GM21360 (cell line): ENCODE results near the gene DVL2.
A peak's percentile ranks its signal among the peaks of the same experiment; 100 is the strongest.

Experiments
- ATAC-seq: cut with Tn5 transposase; IDR thresholded peaks from one replicate; pipeline ENCODE4 v1.9.1; 2021; ENCODE audit warnings: mild to moderate bottlenecking, moderate library complexity; ENCODE audit not compliant: unreplicated experiment

The DVL2 gene

DNA sequence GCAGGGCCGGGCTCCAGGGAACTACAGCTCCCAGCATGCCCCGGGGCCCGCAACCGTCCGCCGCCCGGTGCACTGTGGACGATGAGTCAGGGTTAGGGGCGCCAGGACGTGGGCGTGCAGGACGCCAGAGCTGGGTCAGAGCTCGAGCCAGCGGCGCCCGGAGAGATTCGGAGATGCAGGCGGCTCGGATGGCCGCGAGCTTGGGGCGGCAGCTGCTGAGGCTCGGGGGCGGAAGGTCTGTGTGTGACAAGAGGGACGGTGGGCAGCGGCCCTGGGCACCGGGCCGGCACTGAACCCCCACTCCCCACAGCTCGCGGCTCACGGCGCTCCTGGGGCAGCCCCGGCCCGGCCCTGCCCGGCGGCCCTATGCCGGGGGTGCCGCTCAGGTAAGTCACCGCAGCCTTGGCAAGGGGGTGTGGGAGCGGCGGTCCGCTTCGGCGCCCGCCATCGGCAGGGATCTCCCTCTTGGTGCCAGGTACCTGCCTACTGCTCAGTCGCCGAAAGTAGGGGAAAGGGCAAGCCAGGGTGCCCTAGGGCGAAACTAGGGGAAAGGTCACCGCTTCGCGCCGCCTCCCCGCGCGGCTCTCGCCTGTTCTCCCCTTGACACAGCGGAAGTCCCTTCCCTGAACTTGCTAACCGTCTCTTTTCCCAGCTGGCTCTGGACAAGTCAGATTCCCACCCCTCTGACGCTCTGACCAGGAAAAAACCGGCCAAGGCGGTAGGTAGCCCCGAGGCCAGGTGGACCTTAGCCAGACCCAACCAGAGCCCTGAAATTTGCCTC, 14.3 kb downstream of the DVL2 start, which contains the start of the genes ACADVL and DLG4:
TSS of gene ACADVL (plus strand) at position 127 of the 781 bp plus-strand sequence. CDS start at position 174, 47 bp downstream.
TSS of gene DLG4 (minus strand) at position 25 of the 781 bp plus-strand sequence.
- peak; percentile 48 for ATAC-seq

DNA sequence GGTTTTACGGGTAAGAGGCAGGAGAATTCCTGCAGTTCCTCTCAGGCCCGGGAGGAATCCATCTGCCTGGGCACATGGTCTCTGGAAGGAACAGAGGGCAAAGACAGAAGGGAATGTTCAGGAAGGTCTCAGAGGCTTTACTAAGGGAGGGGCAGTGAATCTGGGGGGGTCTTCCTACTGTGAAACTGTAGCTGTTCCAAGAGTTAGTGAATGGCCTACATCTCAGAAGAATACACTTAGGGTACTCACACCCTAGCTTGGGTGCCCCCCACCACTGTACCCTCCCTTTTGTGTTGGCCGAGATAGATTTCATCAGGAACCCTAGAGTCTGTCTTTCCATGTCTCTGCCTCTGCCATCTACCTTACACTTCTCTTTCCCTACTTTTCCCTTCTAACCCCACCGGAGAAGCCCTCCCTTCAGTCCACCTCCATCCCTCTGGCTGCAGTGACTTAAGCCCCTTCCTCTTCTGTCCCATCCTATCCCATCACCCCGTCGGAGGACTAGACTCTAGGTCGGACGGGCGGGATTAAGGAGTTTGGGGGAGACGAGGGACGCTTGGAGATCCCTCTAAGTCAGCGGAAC, 15.0 kb downstream of the DVL2 start:
- ATAC-seq, result no peak

DNA sequence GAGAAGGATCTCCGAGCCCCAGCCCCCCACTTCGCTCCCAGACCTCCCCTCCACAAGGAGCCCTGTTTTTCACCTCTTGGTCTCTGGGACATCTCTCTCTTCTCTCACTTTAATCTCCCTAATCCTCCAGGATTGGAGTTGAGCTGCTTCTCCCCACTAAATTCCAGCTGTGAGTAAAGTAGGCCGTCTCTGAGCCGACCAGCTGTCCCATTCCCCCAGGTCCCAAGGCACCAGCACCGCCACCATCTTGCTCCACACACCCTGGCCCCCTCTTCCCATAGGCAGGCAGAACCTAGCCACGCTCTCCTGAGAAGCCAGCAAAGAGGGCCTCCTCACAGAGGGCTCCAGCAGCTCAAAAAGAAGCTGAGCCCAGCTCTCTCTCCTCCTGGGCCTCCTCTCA, 15.6 kb downstream of the DVL2 start:
- no peak for ATAC-seq

GRCh38 chr17:7218166-7218565, 16.2 kb downstream of the DVL2 start:
- ATAC-seq, result no peak

DNA sequence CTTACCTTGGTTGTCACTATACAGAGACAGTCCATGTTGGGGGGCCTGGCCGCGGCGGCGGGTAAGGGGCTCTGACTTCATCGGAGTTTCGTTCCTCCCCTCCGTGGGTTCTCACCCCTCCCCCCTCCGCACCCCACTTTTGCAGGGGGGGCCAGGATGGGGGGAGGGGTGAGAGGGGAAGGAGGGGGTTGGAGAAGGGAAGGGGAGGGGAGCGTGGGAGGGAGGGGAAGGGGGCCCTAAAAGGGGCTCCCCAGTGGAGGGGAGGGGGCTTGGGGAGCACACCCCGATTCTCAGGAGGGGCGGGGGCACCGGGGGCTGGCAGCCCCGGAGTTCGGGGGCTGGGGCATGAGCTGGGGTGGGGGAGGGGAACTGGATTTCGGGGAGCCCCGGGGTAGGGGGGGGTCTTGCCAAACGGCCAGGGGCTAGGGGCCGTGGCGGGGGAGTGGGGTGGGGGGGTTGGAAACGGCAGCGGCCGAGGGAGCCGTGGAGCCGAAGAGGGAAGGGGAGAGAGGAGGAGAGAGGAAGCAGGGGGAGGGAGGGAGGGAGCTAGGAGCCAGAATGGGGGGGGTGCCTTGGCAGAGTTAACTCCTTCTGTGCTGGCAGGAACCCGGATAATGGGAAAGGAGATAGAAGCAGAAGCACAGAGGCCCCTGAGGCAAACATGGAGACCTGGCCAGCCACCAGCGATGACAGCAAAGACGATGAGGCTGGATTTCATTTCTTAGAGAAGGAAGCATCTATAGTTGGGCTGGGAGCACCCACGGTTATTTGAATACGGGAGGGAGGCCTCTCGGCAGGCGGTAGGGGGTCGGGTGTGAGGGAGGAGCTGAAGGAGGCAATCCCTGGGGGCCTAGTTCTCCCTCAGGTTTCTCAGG, 17.0 kb downstream of the DVL2 start:
- no peak for ATAC-seq

- no peak for ATAC-seq
These were observed 17.8 kb downstream of the DVL2 start for GRCh38 chr17:7216242-7217112.

DNA sequence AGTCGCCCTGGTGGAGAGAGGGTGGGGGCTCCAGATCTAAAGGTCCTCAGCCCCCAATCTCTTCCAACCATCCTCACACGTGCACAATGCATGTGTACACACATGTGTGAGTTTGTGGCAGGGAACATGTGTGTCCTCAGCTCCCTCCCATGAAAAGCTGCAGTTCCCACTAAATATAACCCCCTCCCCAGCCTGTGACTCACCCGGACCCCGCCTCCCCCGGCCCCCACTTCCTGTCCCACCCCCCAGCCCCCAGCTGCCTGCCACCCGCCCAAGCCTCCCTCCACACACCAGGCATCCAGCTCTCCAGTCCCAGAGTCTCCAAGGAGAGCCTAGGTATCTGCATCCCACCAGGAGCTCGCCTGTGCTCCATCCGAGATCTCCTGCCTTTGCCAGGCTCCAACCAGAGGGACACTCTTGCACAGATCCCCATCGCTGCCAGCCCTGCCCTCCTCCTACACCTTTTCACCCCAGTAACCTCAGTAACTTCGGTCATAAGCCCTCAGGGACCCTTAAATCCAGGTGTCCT, 18.6 kb downstream of the DVL2 start:
- ATAC-seq, result no peak

DNA sequence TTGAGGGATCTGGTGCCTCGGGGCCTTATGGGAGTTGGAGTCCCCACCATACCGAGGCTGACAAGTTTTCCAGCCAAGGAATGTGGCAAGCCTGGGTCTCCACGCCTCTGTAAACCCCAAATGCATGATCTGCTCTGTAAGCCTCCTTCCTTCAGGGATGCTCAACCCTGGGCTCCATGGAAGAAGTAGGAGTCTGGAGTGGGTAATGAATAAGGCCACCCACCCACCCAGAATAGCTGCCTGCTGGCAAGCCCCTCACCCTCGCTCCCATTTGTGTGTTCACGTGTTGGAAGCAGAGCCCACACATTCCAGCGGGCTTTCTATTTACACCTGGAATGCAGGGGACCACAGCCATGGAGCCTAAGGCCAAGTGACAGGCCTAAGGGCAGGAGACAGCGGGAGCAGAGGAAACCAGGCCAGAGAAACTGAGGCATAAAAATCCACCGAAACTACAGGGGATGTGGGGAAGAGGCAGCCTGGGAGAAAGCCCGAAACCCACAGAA, 19.1 kb downstream of the DVL2 start:
- no peak for ATAC-seq

DNA sequence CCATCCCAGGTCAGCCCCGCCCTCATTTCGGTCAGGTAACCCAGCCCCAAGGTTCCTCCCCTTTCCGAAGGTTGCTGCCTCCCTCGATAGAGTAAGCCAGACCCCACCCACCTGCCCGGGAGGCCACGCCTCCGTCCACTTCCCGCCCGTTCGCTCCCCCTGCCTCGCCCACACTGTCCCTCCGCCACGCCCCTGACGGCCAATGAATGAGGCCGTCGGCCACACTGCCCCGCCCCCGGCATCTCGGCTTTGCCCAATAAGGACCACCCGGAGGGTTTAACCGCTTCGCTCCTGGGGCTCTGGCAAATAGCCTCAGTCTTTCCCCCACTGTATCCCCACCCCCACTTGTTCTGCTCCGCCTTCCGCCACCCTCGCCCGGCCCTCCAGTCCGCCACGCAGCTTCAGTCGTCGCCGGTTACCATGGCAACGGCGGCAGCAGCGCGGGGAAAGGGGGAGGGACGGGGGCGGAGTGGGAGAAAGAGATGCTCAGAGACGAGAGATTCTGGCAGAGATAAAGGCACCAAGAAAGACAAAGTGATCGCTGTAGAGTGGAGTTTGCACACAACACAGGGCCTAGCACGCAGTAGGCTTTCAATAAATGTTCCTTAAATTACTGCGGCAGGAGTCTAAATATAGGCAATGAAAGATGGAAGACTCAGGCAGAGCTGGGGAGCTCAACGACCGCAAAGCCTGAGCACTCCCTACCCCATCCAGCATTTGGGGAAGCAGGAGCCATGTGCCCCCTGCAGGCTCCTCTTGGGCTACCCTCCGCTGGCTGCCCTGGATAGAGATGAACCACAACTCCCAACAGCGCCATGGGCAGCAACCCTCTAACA, 19.8 kb downstream of the DVL2 start:
- peak; percentile 60 for ATAC-seq

- no peak for ATAC-seq
These were observed 20.4 kb downstream of the DVL2 start for GRCh38 chr17:7213895-7214299.

- no peak for ATAC-seq
These were observed 22.6 kb downstream of the DVL2 start for GRCh38 chr17:7211491-7212273.

DNA sequence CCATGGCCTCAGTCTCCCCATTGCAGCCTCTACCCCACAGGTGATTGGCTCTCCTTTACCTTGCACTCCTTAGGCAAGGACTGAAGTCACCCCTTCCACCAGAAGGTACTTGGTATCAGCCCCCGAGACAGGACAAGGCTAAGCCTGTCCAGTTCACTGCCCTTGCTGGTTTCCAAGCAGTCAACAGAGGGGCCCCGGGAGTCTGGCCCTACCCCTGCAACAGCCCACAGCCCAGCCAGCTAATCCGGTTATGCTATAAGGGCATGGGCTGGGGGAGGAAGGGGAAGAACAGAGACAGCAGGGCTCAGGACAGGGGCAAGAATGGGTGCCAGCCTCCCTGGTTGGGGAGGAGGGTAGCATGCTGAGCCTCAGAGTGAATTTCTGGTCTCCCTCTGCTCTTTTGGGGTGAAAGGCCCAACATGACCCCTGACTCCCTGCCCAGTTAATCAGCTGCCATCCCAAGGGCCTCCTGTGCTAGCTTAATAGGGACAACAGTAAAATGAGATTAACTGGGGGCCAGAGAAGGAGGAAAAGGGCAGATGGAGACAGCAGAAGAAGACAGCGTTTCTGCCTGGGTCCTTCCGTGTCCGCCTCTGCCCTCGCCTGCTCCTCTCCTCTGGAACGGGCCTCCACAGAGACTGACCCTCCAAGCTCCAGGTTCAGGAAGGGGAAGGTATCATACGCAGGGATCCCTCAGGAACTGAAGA, 25.4 kb downstream of the DVL2 start:
- no peak for ATAC-seq

DNA sequence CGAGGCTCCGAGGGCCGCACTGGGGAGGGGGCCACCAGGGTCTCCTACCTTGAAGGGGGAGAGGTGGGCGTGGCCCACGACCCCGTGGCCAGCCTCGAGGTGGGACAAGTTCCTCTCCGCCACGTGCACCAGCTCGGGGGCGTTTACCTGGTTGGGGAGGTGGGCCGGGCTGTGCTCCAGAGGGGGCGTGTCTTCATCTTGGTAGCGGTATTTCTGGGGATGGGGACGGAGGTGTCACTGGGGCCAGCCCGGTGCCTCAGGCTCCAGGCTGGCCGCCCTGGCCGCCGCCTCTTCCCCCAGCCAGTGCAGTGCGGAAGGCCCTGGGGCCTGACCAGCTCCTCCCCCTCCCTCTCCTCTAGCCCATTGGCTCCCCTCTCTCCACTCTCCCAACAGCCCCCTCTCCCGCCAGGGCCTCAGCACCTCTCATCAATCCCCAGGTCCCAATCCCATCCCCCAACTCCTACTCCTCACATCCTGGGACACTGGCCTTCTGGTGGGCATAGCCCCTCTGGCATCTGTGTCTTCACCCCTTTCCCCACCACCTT, 26.2 kb downstream of the DVL2 start:
- ATAC-seq, result no peak

GRCh38 chr17:7207120-7208001, 27.0 kb downstream of the DVL2 start:
- no peak for ATAC-seq

GRCh38 chr17:7205561-7205960, 28.8 kb downstream of the DVL2 start:
- no peak for ATAC-seq

- peak; percentile 70 for ATAC-seq
These were observed 29.4 kb downstream of the DVL2 start for GRCh38 chr17:7204828-7205461.
